Activated CD4-positive, alpha-beta T cell treated with anti-CD3 and anti-CD28 coated beads, Interleukin-10, Interleukin-2, amounts not matched to agents 100 ng/mL and 50 ng/mL, durations not matched to agents 16 hours and 8 hours (primary cell): ENCODE data around the gene KRT6C.
"Not testable (repeated sequence)": the region's sequence is repeated elsewhere in the genome, so short reads cannot be mapped to it uniquely, and the experiment has no call there.

Source experiments
- DNase-seq: peaks from one replicate; pipeline ENCODE4 v3.0.0-alpha.2; 2020

Gene KRT6C

GRCh38 chr12:52454411-52455201 is 19.0 kb downstream of the KRT6C start:
- DNase-seq, result peak; percentile 9

DNA sequence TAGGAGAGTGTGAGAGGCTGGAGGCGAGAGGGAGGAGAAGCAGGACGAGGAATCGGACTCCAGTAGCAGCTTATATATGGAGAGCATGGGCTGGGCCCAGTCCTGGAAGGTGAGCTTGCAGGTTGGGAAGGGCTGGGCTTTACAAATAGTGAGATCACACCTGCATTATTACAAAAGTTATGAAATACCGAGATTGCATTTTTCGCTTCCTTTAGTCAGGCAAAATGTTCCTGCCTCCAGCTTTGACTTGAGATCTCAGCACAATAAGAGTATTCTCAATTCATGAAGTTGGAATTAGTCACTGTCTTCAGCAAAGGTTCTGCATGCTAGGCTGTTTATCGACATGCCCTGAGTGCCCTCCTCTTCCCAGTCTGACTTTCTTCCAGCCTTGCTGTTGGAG is 21.5 kb downstream of the KRT6C start, which contains the start of gene KRT6B:
Gene KRT6B, minus strand, starts transcription at position 46 of the 400 bp plus-strand sequence. CDS start 68 bp downstream, outside the sequence.
- no peak for DNase-seq

DNA sequence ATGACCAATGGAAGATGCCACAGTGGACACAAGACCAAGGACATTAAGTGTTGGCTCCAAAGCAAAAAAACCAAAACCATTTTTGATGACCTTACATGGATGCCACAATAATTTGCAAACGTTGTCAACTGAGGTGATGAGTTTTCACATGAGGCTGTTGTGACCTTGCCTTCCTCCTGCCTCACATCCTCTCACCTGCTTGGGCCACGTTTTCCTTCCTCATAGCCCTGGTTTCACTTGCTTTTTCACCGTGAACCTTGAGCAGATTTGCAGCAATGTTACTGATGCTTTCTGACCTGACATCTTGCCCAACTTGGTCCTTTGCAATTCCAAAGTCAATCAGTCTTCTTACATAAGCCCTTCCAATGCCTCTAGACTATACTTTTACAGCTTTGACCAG is 25.4 kb downstream of the KRT6C start:
- no peak for DNase-seq

- DNase-seq, result not testable (repeated sequence)
These were observed 26.4 kb downstream of the KRT6C start for GRCh38 chr12:52447196-52447595.

- no peak for DNase-seq
These were observed 27.1 kb downstream of the KRT6C start for GRCh38 chr12:52446367-52447045.

DNA sequence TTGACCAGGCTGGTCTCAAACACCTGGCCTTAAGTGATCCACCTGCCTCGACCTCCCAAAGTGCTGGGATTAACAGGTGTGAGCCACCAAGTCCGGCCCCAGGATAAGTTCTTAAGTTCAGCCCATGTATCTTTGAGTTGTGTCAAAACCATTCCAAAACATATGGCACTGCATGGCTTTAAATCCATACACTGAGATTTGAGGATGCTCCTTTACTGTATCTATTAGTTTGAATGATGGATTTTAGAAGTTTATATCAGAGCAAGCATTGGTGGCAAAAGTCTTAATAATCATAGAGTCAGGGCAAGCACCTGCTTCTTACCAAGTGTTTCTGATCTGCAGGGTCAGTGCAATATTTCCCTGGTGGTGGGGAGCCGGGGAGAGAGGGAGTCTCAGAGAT is 27.7 kb downstream of the KRT6C start:
- no peak for DNase-seq

- DNase-seq, result no peak
These were observed 28.7 kb downstream of the KRT6C start for GRCh38 chr12:52444647-52445595.

DNA sequence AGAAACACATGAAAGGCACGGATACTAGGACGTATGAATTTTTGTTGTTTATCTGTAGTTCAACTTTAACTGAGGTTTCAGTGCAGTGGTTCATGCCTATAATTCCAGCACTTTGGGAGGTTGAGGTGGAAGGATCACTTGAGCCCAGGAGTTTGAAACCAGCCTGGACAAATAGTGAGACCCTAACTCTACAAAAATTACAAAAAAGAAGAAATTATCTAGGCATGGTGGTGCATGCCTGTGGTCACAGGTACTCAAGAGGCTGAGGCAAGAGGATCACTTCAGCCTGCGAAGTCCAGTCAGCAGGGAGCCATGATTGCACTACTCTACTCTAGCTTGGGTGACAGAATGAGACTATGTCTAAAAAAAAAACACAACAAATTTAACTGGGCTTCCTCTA is 29.6 kb downstream of the KRT6C start:
- DNase-seq, result no peak

DNA sequence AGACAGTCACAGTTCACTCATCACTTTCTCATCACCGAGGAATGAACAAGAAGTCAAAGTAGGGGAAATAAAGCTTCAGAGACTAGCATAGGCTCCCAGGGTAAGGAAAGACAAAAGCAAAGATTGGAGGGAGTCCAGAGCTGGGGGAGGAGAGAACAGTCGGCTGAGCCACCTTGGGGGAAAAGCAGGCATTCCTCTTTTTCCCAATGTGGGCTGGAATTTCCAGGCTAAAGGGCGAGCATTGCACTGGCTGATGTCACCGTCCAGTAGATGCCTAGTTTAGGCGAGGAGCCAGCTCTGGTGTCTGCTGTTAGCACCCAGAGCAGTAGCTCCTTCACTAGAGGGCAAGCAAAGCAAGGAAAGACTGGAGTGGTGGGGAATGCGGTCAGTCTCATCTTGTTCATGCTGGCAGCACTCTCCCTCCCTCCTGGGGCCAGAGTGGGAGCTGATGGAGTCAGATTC is 31.0 kb downstream of the KRT6C start:
- no peak for DNase-seq

GRCh38 chr12:52441320-52441911 is 32.2 kb downstream of the KRT6C start:
- no peak for DNase-seq

DNA sequence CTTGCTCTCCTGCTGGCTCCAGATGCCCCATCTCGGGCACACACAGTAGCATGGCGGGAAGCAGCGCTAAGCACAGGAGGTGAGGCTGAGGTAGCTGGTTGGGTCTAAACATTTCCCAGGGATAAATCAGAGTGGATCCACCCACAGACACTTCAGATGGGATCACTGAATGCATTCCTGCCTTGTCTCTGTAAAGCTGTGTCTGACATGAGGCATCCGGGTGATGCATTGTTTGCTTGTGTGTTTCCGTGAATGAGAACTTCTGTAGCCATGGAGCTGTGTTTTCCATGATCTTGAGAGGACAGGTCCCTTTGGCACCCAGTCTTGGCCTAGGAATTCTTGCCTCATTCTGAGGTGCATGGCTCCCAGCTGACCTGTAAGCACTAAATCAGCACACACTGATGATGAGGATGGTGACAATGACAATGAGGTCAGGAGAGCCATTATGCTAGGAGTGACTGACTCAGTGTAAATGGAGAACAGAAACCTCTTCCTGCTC is 32.7 kb downstream of the KRT6C start:
- no peak for DNase-seq

GRCh38 chr12:52439845-52440244 is 33.8 kb downstream of the KRT6C start:
- DNase-seq, result no peak

- no peak for DNase-seq
These were observed 34.2 kb downstream of the KRT6C start for GRCh38 chr12:52439420-52439819.

- no peak for DNase-seq
These were observed 35.0 kb downstream of the KRT6C start for GRCh38 chr12:52438305-52439301.

DNA sequence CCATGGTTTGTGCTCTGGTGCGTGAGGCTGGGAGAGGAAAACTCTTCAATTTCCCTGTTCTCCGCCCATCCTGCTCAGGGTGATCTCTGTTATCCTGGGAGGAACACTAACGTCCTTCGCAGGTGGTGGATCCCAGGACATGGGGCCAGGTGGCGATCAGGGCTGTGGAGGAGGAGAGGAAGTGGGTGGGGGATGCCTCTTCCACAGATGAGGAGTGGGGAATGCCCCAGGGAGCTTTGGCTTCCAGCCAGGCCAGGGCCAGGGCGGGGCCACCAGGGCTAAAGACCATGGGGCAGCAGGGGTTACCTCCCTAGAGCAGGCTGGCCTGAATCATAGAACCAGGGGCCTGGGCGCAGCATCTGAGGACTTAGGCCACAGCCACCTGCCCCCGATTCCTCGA is 36.1 kb downstream of the KRT6C start:
- DNase-seq, result no peak

DNA sequence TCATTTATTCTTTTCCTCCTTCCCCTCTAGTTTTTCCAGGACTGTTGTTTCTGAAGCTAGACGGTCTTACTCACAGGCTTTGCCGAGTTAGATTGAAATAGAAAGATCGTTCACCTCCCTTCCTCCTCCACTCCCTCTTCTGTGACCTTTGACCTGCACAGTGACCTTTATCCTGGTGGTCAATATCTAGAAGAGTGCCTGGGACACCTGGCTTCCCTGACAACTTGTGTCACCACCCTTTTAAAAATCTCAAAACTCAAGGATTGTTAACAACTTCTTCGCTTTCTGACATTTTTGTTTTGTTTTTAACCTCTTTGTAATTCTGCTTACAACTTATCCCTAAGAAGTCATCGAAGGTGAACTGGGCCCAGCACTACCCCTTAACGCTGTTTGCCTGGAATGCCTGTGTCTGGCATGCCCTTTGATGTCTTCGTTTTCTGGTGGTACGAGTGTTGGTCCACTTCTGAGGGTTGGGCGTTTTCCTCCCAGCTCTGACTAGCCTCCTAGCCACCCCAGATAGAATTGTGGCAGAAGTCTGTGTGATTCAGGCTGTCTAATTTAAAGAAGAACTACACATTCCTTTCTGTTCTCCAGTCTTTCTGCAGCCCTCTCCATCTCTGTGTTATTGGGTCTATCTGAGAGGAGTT is 36.7 kb downstream of the KRT6C start:
- DNase-seq, result no peak

- DNase-seq, result no peak
These were observed 37.4 kb downstream of the KRT6C start for GRCh38 chr12:52436000-52436827.

GRCh38 chr12:52435659-52435999 is 38.0 kb downstream of the KRT6C start:
- no peak for DNase-seq

- DNase-seq, result no peak
These were observed 38.7 kb downstream of the KRT6C start for GRCh38 chr12:52434760-52435530.
